ENCODE results near the gene PCMTD2. TPM values are rescaled to one million over a fixed set of nuclear protein-coding genes. Genes with fewer than 3 reads are reported as not detected.
A peak's percentile ranks its signal among the peaks of the same experiment; 100 is the strongest.
"Not testable (repeated sequence)": the region's sequence is repeated elsewhere in the genome, so short reads cannot be mapped to it uniquely, and the experiment has no call there.

Gene PCMTD2
- total and polyA plus RNA-seq, 5 donors: 44.1 to 101 (median 73.2) TPM

DNA sequence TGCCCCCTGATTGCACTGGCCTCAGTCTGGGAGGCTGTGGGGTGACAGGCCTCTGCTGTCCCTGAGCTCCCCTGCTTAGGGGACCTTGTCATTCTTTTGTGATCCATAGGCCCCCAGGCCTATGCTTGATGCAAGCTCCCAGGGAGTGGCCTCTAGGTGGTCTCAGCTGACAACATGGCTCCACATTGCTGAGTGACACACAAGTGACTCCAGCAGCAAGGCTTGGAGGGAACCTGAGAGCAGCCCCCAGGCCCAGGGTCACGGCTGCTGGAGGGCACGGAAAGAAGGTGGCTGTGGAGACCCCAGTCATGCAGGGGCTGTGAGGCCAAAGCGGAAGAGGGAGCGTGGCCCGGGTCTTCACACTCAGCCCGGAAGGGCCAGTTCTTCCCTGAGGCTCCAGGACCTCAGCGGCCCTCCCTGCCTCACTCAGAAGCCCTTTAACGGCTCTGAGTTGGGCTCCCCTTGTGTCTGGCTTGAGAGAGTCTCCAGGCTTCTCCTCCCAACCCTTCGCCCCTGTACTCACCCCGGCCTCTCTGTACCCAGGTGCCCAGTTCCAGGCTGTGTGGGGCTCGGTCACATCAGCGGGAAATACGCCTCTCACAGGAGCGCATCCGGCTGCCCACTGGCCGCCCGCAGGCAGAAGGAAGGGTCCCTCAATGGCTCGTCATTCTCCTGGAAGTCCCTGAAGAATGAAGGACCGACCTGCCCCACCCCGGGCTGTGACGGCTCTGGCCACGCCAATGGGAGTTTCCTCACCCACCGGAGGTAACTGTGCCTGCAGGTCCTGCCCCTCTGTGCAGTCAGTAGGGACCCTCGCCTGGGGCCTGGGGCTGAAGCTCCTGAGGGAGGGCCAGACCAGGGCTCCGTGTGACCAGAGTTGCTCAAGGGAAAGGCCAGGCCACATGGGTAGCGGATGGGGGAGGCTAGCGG is 23.7 kb upstream of the PCMTD2 start:
- 95% methylated on average over 27 of the region's 27 CpGs for WGBS
- Histone ChIP-seq H3K27ac (ENCODE audit: low read length) (no peak overlapping the region), H3K4me3 (ENCODE audit: low read length) (no peak overlapping the region), H3K27me3 (ENCODE audit: control insufficient read depth, insufficient read depth) (no peaks in the 10 kb centered on the region), H3K4me1 (ENCODE audit: control insufficient read depth, insufficient read depth, low read length) (no peaks in the 10 kb centered on the region), H3K9me3 (ENCODE audit: control insufficient read depth, low read length) (no peaks in the 10 kb centered on the region)
- DNase-seq (peak in 2 of 3 donors; percentile 9 to 31), ATAC-seq (peak; percentile 6 to 16)
- intact Hi-C loops (cut with DNase I): no loop called here

DNA sequence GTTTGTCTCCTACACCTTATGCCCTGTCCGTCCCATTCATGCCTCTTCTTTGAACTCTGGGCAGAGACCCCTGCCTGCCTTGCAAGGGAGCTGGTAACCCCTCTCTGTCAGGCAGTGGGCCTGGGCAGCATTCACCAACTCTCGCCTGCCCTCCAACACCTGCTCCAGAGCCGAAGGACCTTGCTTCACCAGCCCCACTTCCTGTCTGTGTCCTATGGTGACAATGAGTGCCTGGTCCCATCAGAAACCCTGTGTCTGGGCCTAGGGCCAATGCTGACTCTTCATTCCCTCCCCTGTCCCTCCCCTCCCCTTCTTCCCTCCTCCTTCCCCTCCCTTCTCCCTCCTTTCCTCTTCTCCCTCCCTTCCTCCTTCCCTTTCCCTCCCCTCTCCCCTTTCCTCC is 22.8 kb upstream of the PCMTD2 start:
- Histone ChIP-seq H3K27me3 (ENCODE audit: control insufficient read depth, insufficient read depth) (no peaks in the 10 kb centered on the region), H3K9me3 (ENCODE audit: control insufficient read depth, low read length) (no peaks in the 10 kb centered on the region), H3K4me1 (ENCODE audit: control insufficient read depth, insufficient read depth, low read length) (no peaks in the 10 kb centered on the region), H3K27ac (ENCODE audit: low read length) (peak overlapping the region; percentile 53), H3K4me3 (ENCODE audit: low read length) (no peak overlapping the region)
- intact Hi-C loops (cut with DNase I): no loop called here
- WGBS: 47% methylated on average over 3 of the region's 3 CpGs
- DNase-seq (peak in 2 of 3 donors; percentile 66 to 69), ATAC-seq (peak; percentile 43 to 73)

DNA sequence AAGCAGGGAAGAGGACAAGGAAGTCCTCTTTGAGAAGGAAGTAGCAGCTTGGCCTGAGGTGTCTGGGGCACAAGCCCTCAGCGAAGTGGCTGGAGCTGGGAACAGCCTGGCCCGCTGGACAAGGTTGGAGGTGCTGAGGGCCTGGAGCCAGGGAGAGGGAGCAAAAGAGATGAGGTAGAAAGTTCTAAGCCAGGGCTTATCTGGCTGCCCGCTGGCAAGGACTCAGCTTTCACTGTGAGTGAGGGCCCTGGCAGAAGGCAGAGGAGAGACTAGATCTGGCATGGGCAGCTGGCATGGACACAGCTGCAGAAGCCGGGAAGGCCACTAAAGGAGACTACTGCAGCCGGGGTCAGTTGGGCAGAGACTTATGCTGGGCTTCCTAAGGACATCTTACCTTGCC is 21.8 kb upstream of the PCMTD2 start:
- Histone ChIP-seq H3K4me1 (ENCODE audit: control insufficient read depth, insufficient read depth, low read length) (no peaks in the 10 kb centered on the region), H3K9me3 (ENCODE audit: control insufficient read depth, low read length) (no peaks in the 10 kb centered on the region), H3K27ac (ENCODE audit: low read length) (peak overlapping the region; percentile 65), H3K4me3 (ENCODE audit: low read length) (no peak overlapping the region), H3K27me3 (ENCODE audit: control insufficient read depth, insufficient read depth) (no peaks in the 10 kb centered on the region)
- ATAC-seq: peak; percentile 86 to 87
- peak; percentile 72 to 86 (median 85) for DNase-seq
- 53% methylated on average over 5 of the region's 5 CpGs for WGBS
- intact Hi-C loops (cut with DNase I): no loop called here

DNA sequence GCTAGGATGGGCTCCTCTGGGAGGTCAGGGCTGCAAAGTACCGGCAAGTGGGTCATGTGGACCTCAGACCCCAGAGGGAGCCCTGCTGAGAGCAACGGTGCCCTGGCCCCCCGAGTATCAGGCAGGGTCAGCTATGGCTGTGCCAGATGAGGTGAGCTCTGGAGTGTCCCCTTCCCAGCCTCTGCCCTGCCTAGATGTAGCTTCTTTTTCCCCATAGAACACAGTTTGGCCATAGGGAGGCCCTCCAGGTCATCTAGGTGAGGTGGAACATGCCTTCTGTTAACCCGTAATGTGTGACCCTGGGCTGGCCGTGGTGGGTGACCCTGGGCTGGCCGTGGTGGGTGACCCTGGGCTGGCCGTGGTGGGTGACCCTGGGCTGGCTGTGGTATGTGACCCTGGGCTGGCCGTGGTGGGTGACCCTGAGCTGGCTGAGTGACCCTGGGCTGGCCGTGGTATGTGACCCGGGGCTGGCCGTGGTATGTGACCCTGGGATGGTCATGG is 21.2 kb upstream of the PCMTD2 start:
- intact Hi-C loops (cut with DNase I): no loop called here
- peak overlapping the region; percentile 21 for H3K27ac ChIP-seq (ENCODE audit: low read length)
- DNase-seq: peak in 1 of 3 donors; percentile 56
- 88% methylated on average over 11 of the region's 11 CpGs for WGBS
- no peaks in the 10 kb centered on the region for H3K9me3 ChIP-seq (ENCODE audit: control insufficient read depth, low read length)
- no peaks in the 10 kb centered on the region for H3K4me1 ChIP-seq (ENCODE audit: control insufficient read depth, insufficient read depth, low read length)
- no peak overlapping the region for H3K4me3 ChIP-seq (ENCODE audit: low read length)
- H3K27me3 ChIP-seq (ENCODE audit: control insufficient read depth, insufficient read depth): no peaks in the 10 kb centered on the region
- ATAC-seq: peak in 1 of 2 donors; percentile 12

DNA sequence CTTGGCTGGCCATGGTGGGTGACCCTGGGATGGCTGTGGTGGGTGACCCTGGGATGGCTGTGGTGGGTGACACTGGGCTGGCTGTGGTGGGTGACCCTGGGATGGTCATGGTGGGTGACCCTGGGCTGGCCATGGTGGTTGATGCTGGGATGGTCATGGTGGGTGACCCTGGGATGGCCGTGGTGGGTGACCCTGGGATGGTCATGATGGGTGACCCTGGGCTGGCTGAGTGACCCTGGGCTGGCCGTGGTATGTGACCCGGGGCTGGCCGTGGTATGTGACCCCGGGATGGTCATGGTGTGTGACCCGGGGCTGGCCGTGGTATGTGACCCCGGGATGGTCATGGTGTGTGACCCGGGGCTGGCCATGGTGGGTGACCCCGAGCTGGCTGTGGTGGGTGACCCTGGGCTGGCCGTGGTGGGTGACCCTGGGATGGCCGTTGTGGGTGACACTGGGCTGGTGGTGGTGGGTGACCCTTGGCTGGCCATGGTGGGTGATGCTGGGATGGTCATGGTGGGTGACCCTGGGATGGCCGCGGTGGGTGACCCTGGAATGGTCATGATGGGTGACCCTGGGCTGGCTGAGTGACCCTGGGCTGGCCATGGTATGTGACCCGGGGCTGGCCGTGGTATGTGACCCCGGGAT is 20.5 kb upstream of the PCMTD2 start:
- H3K4me3 ChIP-seq (ENCODE audit: low read length); H3K27ac ChIP-seq (ENCODE audit: low read length); H3K27me3 ChIP-seq (ENCODE audit: control insufficient read depth, insufficient read depth); H3K4me1 ChIP-seq (ENCODE audit: control insufficient read depth, insufficient read depth, low read length); intact Hi-C loops (cut with DNase I); H3K9me3 ChIP-seq (ENCODE audit: control insufficient read depth, low read length); DNase-seq; ATAC-seq: not testable (repeated sequence)
- 97% methylated on average over 17 of the region's 17 CpGs for WGBS

DNA sequence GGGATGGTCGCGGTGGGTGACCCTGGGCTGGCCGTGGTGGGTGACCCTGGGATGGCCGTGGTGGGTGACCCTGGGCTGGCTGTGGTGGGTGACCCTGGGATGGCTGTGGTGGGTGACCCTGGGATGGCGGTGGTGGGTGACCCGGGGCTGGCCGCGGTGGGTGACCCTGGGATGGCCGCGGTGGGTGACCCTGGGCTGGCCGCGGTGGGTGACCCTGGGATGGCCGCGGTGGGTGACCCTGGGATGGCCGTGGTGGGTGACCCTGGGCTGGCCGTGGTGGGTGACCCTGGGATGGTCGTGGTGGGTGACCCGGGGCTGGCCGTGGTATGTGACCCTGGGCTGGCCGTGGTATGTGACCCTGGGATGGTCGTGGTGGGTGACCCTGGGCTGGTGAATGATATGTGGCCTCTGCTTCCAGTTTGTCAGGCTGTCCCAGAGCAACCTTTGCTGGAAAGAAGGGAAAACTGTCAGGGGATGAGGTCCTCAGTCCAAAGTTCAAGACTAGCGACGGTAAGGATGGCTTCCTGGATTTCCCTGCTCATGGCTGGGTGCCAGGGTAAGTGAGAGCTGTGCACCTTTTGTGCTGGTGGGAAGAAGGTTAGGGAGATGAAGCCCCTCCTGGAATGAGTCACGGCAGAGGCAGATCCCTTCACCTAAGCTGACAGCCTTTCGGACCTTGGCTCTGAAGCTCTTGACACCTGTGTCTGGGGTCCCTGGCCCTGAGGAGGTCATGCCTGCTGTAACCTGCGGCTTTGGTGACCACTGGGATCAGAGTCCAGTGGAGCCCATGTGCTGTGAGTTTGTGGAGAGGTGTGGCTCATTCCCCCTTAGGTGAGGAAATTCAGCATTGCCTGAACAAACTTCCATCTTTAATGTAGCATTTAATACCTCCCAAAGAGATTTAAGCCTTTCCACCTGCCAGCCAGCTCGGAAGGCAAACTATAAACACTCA is 19.1 kb upstream of the PCMTD2 start:
- Histone ChIP-seq H3K4me3 (ENCODE audit: low read length) (no peak overlapping the region), H3K4me1 (ENCODE audit: control insufficient read depth, insufficient read depth, low read length) (no peaks in the 10 kb centered on the region), H3K27me3 (ENCODE audit: control insufficient read depth, insufficient read depth) (no peaks in the 10 kb centered on the region), H3K27ac (ENCODE audit: low read length) (no peak overlapping the region), H3K9me3 (ENCODE audit: control insufficient read depth, low read length) (no peaks in the 10 kb centered on the region)
- ATAC-seq (no peak), DNase-seq (peak in 1 of 3 donors; percentile 41)
- intact Hi-C loops (cut with DNase I): no loop called here
- 89% methylated on average over 27 of the region's 27 CpGs for WGBS

DNA sequence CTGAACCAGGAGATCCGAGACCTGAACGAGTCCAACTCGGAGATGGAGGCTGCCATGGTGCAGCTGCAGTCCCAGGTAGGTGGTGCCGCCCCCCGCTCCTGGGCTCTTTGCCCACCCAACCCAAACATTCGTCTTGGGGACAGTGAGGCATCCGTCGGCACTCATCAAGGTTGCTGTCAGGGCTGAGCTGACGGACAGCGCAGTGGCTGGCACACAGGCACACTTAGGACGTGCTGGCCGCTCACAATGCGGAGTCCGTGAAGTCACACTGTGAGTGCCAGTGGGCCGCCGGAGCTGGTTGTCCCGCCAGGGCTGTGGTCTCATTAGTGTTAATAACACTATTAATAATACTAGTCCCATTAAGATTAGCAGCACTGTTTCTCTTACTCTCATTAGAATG is 18.2 kb upstream of the PCMTD2 start:
- intact Hi-C loops (cut with DNase I): no loop called here
- 86% methylated on average over 17 of the region's 17 CpGs for WGBS
- no peaks in the 10 kb centered on the region for H3K27me3 ChIP-seq (ENCODE audit: control insufficient read depth, insufficient read depth)
- H3K4me1 ChIP-seq (ENCODE audit: control insufficient read depth, insufficient read depth, low read length): no peaks in the 10 kb centered on the region
- no peaks in the 10 kb centered on the region for H3K9me3 ChIP-seq (ENCODE audit: control insufficient read depth, low read length)
- no peak for DNase-seq
- no peak overlapping the region for H3K27ac ChIP-seq (ENCODE audit: low read length)
- no peak for ATAC-seq
- no peak overlapping the region for H3K4me3 ChIP-seq (ENCODE audit: low read length)

DNA sequence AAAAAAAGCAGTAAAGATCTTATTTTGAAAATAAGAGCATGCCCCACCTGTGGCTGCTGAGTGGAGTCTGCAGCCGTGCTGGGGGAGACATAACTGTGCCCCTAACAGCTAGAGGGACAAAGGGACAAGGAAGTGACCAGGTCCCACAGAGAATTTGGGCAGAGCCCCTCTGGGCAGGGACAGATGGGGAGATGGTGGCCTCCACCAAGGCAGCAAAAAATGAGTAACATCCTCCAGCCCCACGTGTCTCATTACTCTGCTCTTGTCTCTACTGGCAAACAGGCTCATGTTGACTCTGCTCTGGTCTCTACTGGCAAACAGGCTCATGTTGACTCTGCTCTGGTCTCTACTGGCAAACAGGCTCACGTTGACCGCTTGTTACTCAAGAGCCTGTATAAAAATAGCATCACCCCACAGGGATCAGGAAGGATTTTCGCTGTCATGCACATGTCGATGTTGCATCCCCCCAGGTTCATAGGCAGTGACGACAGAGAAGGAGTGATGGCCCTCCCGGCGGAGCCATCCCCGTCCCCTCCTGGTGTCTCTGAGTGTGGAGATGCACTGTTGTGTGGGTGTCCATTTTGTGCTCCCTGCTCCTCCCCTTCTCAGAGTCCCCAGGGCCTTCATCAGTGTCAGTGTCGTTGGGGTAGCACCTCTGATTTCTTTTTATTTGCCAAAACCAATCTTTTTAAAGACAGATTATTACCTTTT is 17.3 kb upstream of the PCMTD2 start:
- no peaks in the 10 kb centered on the region for H3K9me3 ChIP-seq (ENCODE audit: control insufficient read depth, low read length)
- H3K27ac ChIP-seq (ENCODE audit: low read length): no peak overlapping the region
- WGBS: 56% methylated on average over 11 of the region's 11 CpGs
- intact Hi-C loops (cut with DNase I): no loop called here
- ATAC-seq (no peak), DNase-seq (no peak)
- no peak overlapping the region for H3K4me3 ChIP-seq (ENCODE audit: low read length)
- H3K27me3 ChIP-seq (ENCODE audit: control insufficient read depth, insufficient read depth): no peaks in the 10 kb centered on the region
- H3K4me1 ChIP-seq (ENCODE audit: control insufficient read depth, insufficient read depth, low read length): no peaks in the 10 kb centered on the region

DNA sequence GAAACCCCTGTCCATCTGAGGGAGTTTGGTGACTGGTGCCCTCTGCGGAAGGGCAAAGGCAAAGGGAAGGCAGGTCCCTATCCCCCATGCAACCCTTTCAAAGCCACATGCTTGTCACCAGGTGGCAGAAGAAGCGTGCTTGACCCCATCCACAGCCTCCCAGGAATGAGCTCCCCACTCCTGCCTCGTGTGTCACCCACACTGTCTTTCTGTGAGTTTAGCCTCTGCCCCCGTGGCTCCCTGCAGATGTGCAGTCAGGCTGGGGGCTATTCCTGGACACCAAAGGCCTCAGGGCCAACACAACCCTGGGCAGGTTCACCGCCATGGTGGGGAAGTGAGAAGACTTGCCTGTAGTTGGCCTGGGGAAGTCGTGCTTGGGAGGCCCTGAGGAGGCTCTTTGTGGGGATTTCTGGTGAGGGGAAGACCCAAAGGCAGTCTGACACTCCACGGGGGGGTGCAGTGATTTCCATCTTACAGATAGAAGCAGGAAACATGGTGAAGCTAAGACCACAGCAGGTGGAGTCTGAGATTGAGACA is 16.6 kb upstream of the PCMTD2 start:
- Histone ChIP-seq H3K4me1 (ENCODE audit: control insufficient read depth, insufficient read depth, low read length) (no peaks in the 10 kb centered on the region), H3K27me3 (ENCODE audit: control insufficient read depth, insufficient read depth) (no peaks in the 10 kb centered on the region), H3K9me3 (ENCODE audit: control insufficient read depth, low read length) (no peaks in the 10 kb centered on the region), H3K27ac (ENCODE audit: low read length) (no peak overlapping the region), H3K4me3 (ENCODE audit: low read length) (no peak overlapping the region)
- DNase-seq: no peak
- peak in 1 of 2 donors; percentile 24 for ATAC-seq
- intact Hi-C loops (cut with DNase I): no loop called here
- WGBS: 71% methylated on average over 7 of the region's 7 CpGs
